Panc1 (cell line): ENCODE measurements around the gene CREB3L2.

Source experiments
- SIN3A ChIP-seq: IDR thresholded peaks from 2 replicates; pipeline ENCODE4 v1.6.1; 2012; ENCODE audit warnings: low read depth, mild to moderate bottlenecking, low read length, moderate library complexity, borderline replicate concordance; ENCODE audit not compliant: insufficient read depth
- TF ChIP-seq, protein P1 (sequence below): fragments of 450-650 bp; IDR thresholded peaks from 2 replicates; pipeline ENCODE4 v1.5.1; 2017; ENCODE audit warnings: mild to moderate bottlenecking

DNA sequence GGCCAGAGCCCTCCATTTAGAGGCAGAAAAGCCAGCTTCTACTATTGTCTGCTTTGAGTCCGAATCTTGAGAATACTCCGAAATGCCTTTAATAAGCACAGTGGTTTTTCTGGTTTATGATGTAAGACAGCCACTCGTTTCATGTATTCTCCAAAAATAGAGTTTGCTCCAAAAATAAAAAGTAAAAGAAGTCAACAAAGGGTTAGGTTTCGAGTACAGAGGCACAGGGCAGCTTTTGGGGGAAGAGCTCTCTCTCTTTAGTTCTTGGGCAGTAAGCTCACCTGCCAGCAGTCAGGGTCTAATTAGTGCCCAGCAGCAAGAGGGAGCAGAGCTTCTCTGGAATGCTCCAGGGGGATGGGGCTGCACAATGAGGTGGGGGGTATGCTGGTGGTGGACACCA, 20.2 kb downstream of the CREB3L2 start:
- TF ChIP-seq, protein P1, sequence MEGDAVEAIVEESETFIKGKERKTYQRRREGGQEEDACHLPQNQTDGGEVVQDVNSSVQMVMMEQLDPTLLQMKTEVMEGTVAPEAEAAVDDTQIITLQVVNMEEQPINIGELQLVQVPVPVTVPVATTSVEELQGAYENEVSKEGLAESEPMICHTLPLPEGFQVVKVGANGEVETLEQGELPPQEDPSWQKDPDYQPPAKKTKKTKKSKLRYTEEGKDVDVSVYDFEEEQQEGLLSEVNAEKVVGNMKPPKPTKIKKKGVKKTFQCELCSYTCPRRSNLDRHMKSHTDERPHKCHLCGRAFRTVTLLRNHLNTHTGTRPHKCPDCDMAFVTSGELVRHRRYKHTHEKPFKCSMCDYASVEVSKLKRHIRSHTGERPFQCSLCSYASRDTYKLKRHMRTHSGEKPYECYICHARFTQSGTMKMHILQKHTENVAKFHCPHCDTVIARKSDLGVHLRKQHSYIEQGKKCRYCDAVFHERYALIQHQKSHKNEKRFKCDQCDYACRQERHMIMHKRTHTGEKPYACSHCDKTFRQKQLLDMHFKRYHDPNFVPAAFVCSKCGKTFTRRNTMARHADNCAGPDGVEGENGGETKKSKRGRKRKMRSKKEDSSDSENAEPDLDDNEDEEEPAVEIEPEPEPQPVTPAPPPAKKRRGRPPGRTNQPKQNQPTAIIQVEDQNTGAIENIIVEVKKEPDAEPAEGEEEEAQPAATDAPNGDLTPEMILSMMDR = no peak
- no peak for TF ChIP-seq SIN3A
